Fibroblast of peridontal ligament (primary cell): ENCODE data around the gene MEF2C.

Experiments used
- DNase-seq: peaks from one replicate; pipeline ENCODE4 v3.0.0-alpha.2; 2010; ENCODE audit errors: extremely low read depth

MEF2C gene

GRCh38 chr5:88888848-88889188, 5.8 kb upstream of the MEF2C start:
- no peak for DNase-seq

- no peak for DNase-seq
Observed at GRCh38 chr5:88888291-88888690, 5.3 kb upstream of the MEF2C start.

GRCh38 chr5:88887342-88887741, 4.4 kb upstream of the MEF2C start:
- no peak for DNase-seq

GRCh38 chr5:88886746-88887341, 3.9 kb upstream of the MEF2C start:
- no peak for DNase-seq

GRCh38 chr5:88886252-88886651, 3.3 kb upstream of the MEF2C start:
- no peak for DNase-seq

- no peak for DNase-seq
Observed at GRCh38 chr5:88885002-88885401, 2.0 kb upstream of the MEF2C start.

GRCh38 chr5:88884608-88884877, 1.6 kb upstream of the MEF2C start:
- DNase-seq = peak; percentile 30

- DNase-seq = peak; percentile 68
Observed at GRCh38 chr5:88883836-88884607, 1.0 kb upstream of the MEF2C start.

GRCh38 chr5:88882276-88883038, 527 bp downstream of the MEF2C start:
- peak; percentile 47 for DNase-seq

GRCh38 chr5:88881571-88881971, 1.4 kb downstream of the MEF2C start:
- DNase-seq = peak; percentile 39

- DNase-seq = no peak
Observed at GRCh38 chr5:88880201-88880600, 2.8 kb downstream of the MEF2C start.

- no peak for DNase-seq
Observed at GRCh38 chr5:88879724-88880123, 3.3 kb downstream of the MEF2C start.

- DNase-seq = peak; percentile 54
Observed at GRCh38 chr5:88878976-88879375, 4.0 kb downstream of the MEF2C start.

- DNase-seq = peak; percentile 58
Observed at GRCh38 chr5:88877826-88878225, 5.2 kb downstream of the MEF2C start.

- DNase-seq = no peak
Observed at GRCh38 chr5:88876714-88877113, 6.3 kb downstream of the MEF2C start.

- DNase-seq = no peak
Observed at GRCh38 chr5:88875341-88876234, 7.4 kb downstream of the MEF2C start.

GRCh38 chr5:88873447-88873846, 9.5 kb downstream of the MEF2C start:
- DNase-seq = no peak

- DNase-seq = no peak
Observed at GRCh38 chr5:88872971-88873370, 10.0 kb downstream of the MEF2C start.

GRCh38 chr5:88870285-88870684, 12.7 kb downstream of the MEF2C start:
- DNase-seq = no peak

- DNase-seq = no peak
Observed at GRCh38 chr5:88868468-88869068, 14.4 kb downstream of the MEF2C start.

- no peak for DNase-seq
Observed at GRCh38 chr5:88867638-88868037, 15.3 kb downstream of the MEF2C start.

- no peak for DNase-seq
Observed at GRCh38 chr5:88863523-88863922, 19.5 kb downstream of the MEF2C start.
